BLaER1 (cell line): ENCODE results near the gene CCDC12.
A peak's percentile ranks its signal among the peaks of the same experiment; 100 is the strongest.

Experiments used
- H3K27ac ChIP-seq: shearing (Covaris generic); formaldehyde crosslinking; 2 replicates; pipeline ENCODE4 v1.8.1; 2022
- H3K27me3 ChIP-seq: shearing (Covaris generic); formaldehyde crosslinking; 2 replicates; pipeline ENCODE4 v1.8.1; 2022
- H3K36me3 ChIP-seq: shearing (Covaris generic); formaldehyde crosslinking; 2 replicates; pipeline ENCODE4 v1.8.1; 2022
- H3K4me1 ChIP-seq: shearing (Covaris generic); formaldehyde crosslinking; 2 replicates; pipeline ENCODE4 v1.8.1; 2022
- H3K4me2 ChIP-seq: shearing (Covaris generic); formaldehyde crosslinking; 2 replicates; pipeline ENCODE4 v1.8.1; 2022
- H3K4me3 ChIP-seq: shearing (Covaris generic); formaldehyde crosslinking; 2 replicates; pipeline ENCODE4 v1.8.1; 2022
- H3K9ac ChIP-seq: shearing (Covaris generic); formaldehyde crosslinking; 2 replicates; pipeline ENCODE4 v1.8.1; 2022
- H3K9me3 ChIP-seq: shearing (Covaris generic); formaldehyde crosslinking; 2 replicates; pipeline ENCODE4 v1.8.1; 2022
- H4K20me1 ChIP-seq: shearing (Covaris generic); formaldehyde crosslinking; 2 replicates; pipeline ENCODE4 v1.8.1; 2022
- Cebpa-rat ChIP-seq: shearing (Covaris generic); IDR thresholded peaks from 2 replicates; pipeline ENCODE4 v1.8.1; 2022

The CCDC12 gene

GRCh38 chr3:46981932-46982471 lies 5.5 kb upstream of the CCDC12 start:
- TF ChIP-seq Cebpa-rat: no peak
- Histone ChIP-seq H3K4me1 (peaks cover 93% of the 10 kb centered on the region), H3K4me3 (0 out of 2 replicates have a peak overlapping the region, but pooled peaks have one; percentile 80), H3K9me3 (no peaks in the 10 kb centered on the region), H3K9ac (peak overlapping the region; percentile 64), H4K20me1 (no peaks in the 10 kb centered on the region), H3K27ac (peak overlapping the region; percentile 74), H3K36me3 (peaks cover 12% of the 10 kb centered on the region), H3K27me3 (no peaks in the 10 kb centered on the region), H3K4me2 (peak overlapping the region; percentile 99)

- Histone ChIP-seq H3K27ac (peak overlapping the region; percentile 92), H3K4me1 (peaks cover 83% of the 10 kb centered on the region), H3K9me3 (no peaks in the 10 kb centered on the region), H4K20me1 (peaks cover 13% of the 10 kb centered on the region), H3K4me3 (peak overlapping the region; percentile 80), H3K27me3 (no peaks in the 10 kb centered on the region), H3K36me3 (peaks cover 10% of the 10 kb centered on the region), H3K4me2 (peak overlapping the region; percentile 99), H3K9ac (peak overlapping the region; percentile 88)
- no peak for TF ChIP-seq Cebpa-rat
These were observed 3.5 kb upstream of the CCDC12 start for GRCh38 chr3:46979958-46980497.

GRCh38 chr3:46978985-46979944 lies 2.7 kb upstream of the CCDC12 start, which contains the start of gene NBEAL2:
NBEAL2 (plus strand) TSS chr3:46979666; CDS start chr3:46979862, 196 bp downstream.
- peak within 1 kb of the TSS; percentile 80 for H3K4me3 ChIP-seq
- peaks cover 7% of the 10 kb centered on the region for H3K36me3 ChIP-seq
- H3K27me3 ChIP-seq: no peaks in the 10 kb centered on the region
- H3K4me1 ChIP-seq: peaks cover 83% of the 10 kb centered on the region
- no peaks in the 10 kb centered on the region for H3K9me3 ChIP-seq
- peak within 1 kb of the TSS; percentile 88 for H3K9ac ChIP-seq
- H4K20me1 ChIP-seq: peaks cover 20% of the 10 kb centered on the region
- peak within 1 kb of the TSS; percentile 99 for H3K4me2 ChIP-seq
- peak within 1 kb of the TSS; percentile 92 for H3K27ac ChIP-seq
- no peak for TF ChIP-seq Cebpa-rat

DNA sequence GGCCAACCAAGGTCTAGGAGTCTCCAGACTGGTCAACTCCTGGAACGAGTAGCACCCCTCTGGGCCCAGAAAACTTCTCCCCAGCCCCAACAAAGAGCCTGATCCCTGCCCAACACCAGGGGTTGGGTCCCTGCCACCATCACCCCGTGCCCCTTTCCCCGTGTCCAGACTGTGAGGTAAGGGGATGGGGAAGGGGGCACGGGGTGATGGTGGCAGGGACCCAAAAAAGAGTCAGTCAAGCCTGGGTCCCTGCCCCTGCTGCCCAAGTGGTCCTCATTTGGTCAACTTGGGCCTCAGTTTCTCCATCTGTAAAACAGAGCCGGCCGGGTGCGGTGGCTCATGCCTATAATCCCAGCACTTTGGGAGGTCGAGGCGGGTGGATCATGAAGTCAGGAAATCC lies 1.8 kb upstream of the CCDC12 start:
- peaks cover 83% of the 10 kb centered on the region for H3K4me1 ChIP-seq
- H3K27ac ChIP-seq: peak overlapping the region; percentile 92
- peak overlapping the region; percentile 99 for H3K4me2 ChIP-seq

DNA sequence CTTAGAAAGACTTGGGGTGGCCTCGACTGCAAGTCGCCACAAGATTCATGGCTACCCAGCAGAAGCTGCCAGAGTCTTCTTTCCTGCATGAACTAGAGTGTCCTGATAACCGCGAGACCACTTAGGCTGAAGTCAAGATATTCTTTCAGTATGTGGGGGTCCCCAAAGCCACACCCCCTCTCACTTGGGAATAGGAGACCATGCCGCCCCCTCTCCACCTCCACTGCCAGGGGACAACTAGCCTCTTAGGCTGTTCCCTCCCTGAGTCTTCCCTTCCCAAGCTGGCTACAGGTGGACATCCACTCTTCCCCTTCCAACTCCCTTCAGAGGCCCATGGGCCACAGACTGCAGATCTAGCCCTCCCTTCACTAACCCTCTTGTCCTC lies 1.3 kb upstream of the CCDC12 start:
- no peak overlapping the region for H3K9ac ChIP-seq
- no peak for TF ChIP-seq Cebpa-rat
- peak overlapping the region; percentile 99 for H3K4me2 ChIP-seq

More for the DNA sequence above, 1.8 kb upstream of the CCDC12 start:
- Histone ChIP-seq H4K20me1 (peaks cover 29% of the 10 kb centered on the region), H3K9me3 (no peaks in the 10 kb centered on the region), H3K9ac (peak overlapping the region; percentile 88), H3K27me3 (no peaks in the 10 kb centered on the region), H3K4me3 (peak overlapping the region; percentile 80), H3K36me3 (0 out of 2 replicates have a peak, but pooled peaks cover 6% of the 10 kb centered on the region)
- no peak for TF ChIP-seq Cebpa-rat

DNA sequence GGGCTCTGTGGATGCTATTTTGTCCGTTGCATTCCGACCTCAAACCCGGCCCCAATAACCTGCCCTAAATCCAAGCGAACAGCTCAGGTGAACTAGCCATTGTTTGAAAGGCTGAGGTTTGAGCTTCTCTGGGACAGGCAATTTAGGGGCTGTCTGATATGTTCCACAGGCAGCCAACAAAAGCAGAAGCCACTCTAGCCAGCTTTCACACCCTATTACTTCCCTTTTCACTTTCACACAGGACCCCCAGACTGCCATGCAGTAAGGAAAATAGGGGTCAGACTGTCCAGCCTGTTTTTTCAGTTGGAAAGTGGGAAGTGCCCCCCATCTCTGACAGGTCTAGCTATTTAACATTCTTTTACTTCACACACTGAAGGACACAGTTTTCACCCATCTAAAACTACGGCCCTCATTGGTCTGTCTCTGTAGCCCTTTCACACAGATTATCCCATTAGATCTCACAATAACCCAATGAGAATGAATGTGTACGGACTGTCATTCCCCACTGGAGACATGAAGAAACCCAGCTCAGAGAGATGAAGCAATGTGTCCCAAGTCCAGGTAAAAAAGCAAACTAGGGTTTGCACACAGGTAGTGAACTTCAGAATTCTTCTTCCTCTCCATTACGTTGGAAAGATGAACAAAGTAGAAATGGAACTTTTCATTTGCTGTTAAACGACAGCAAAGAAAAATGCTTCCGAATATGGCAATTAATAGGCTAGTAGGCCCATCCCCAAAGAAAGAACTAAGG lies 1.9 kb downstream of the CCDC12 start:
- peaks cover 85% of the 10 kb centered on the region for H3K4me1 ChIP-seq
- H3K9me3 ChIP-seq: no peaks in the 10 kb centered on the region
- H3K9ac ChIP-seq: no peak overlapping the region; the same call in 1 of the 2 replicates
- H3K36me3 ChIP-seq: peaks cover 26% of the 10 kb centered on the region
- no peaks in the 10 kb centered on the region for H3K27me3 ChIP-seq
- TF ChIP-seq Cebpa-rat: no peak
- no peak overlapping the region for H3K27ac ChIP-seq
- H3K4me3 ChIP-seq: 0 out of 2 replicates have a peak overlapping the region, but pooled peaks have one; percentile 0
- peaks cover 67% of the 10 kb centered on the region for H4K20me1 ChIP-seq
- peak overlapping the region; percentile 92 for H3K4me2 ChIP-seq

More for the DNA sequence above, 1.3 kb upstream of the CCDC12 start:
- H3K4me1 ChIP-seq: peaks cover 83% of the 10 kb centered on the region
- peaks cover 35% of the 10 kb centered on the region for H4K20me1 ChIP-seq
- H3K9me3 ChIP-seq: no peaks in the 10 kb centered on the region
- H3K4me3 ChIP-seq: no peak overlapping the region
- peak overlapping the region; percentile 45; the same call in 1 of the 2 replicates for H3K27ac ChIP-seq
- H3K36me3 ChIP-seq: 0 out of 2 replicates have a peak, but pooled peaks cover 6% of the 10 kb centered on the region
- H3K27me3 ChIP-seq: no peaks in the 10 kb centered on the region

GRCh38 chr3:46972396-46972795 lies 4.1 kb downstream of the CCDC12 start:
- Histone ChIP-seq H3K27me3 (no peaks in the 10 kb centered on the region), H3K4me2 (peak overlapping the region; percentile 72), H3K4me1 (peaks cover 84% of the 10 kb centered on the region), H3K36me3 (peaks cover 48% of the 10 kb centered on the region), H3K9ac (no peak overlapping the region), H3K27ac (no peak overlapping the region), H4K20me1 (peaks cover 89% of the 10 kb centered on the region), H3K4me3 (peak overlapping the region; percentile 23; the same call in 1 of the 2 replicates), H3K9me3 (no peaks in the 10 kb centered on the region)
- no peak for TF ChIP-seq Cebpa-rat

DNA sequence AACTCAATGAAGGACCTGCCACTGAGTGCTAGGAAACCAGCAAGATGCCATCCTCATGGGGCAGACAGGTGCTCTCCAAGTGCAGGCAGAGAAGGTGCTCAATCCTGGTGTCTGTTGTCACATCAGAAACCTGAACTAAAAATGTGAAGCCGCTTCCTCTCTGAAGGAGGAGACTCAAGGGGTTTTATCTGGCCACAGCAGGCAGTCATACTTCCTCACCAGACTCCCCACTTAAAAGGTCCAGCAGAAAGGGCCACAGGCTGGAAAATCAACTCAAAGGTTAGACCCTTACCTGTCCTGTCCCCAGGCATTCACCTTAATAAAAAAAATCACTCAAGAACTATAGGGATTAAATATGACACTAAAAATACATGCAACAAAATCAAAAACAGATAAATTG lies 4.8 kb downstream of the CCDC12 start:
- Histone ChIP-seq H3K4me3 (no peak overlapping the region), H3K4me1 (peaks cover 83% of the 10 kb centered on the region), H3K36me3 (peaks cover 54% of the 10 kb centered on the region), H3K27ac (no peak overlapping the region), H3K9me3 (no peaks in the 10 kb centered on the region), H3K9ac (peak overlapping the region; percentile 24; the same call in 1 of the 2 replicates), H3K27me3 (no peaks in the 10 kb centered on the region), H3K4me2 (peak overlapping the region; percentile 72), H4K20me1 (peaks cover 96% of the 10 kb centered on the region)
- no peak for TF ChIP-seq Cebpa-rat

GRCh38 chr3:46971151-46971550 lies 5.4 kb downstream of the CCDC12 start:
- peak overlapping the region; percentile 24; the same call in 1 of the 2 replicates for H3K9ac ChIP-seq
- H3K9me3 ChIP-seq: peaks cover 5% of the 10 kb centered on the region; the same call in 1 of the 2 replicates
- H3K27me3 ChIP-seq: no peaks in the 10 kb centered on the region
- H3K4me3 ChIP-seq: no peak overlapping the region
- H3K4me1 ChIP-seq: peaks cover 83% of the 10 kb centered on the region
- peak overlapping the region; percentile 72 for H3K4me2 ChIP-seq
- peaks cover 100% of the 10 kb centered on the region for H4K20me1 ChIP-seq
- H3K36me3 ChIP-seq: peaks cover 60% of the 10 kb centered on the region
- no peak for TF ChIP-seq Cebpa-rat
- H3K27ac ChIP-seq: no peak overlapping the region
